HEK293 (cell line): Measurements from ENCODE around the gene LHX6.

ENCODE experiments used
- CTCF ChIA-PET: fragments of 350-600 bp; formaldehyde crosslinking; extraction: SDS; loops from one replicate; lab custom pipeline; 2021; ENCODE audit warnings: antibody characterized with exemption; lab: Yijun Ruan, JAX
- POLR2A ChIA-PET: fragments of 300-600 bp; formaldehyde crosslinking; extraction: SDS; loops from one replicate; lab custom pipeline; 2020; ENCODE audit warnings: antibody characterized with exemption, inconsistent platforms; lab: Yijun Ruan, JAX
- H3K27ac ChIP-seq: fragments of 200-500 bp; sonication (Bioruptor generic); 2 replicates; pipeline ENCODE4 v1.5.1; 2014; ENCODE audit warnings: low read depth, low read length, control low read depth, inconsistent platforms; ENCODE audit errors: extremely low read depth
- H3K36me3 ChIP-seq, 2 experiments: fragments of 200-500 bp in 1 of 2; sonication (Bioruptor generic) in 1 of 2; 1 replicate in 1 of 2; 2 replicates in 1 of 2; pipeline ENCODE4 v1.5.1; 2014 to 2017; ENCODE audit warnings: inconsistent platforms in 2 of 2, low read length in 2 of 2; ENCODE audit not compliant: control insufficient read depth in 2 of 2, insufficient read depth in 1 of 2
- H3K4me1 ChIP-seq: fragments of 200-500 bp; sonication (Bioruptor generic); 2 replicates; pipeline ENCODE4 v1.5.1; 2014; ENCODE audit warnings: mild to moderate bottlenecking, low read length, inconsistent platforms; ENCODE audit not compliant: control insufficient read depth, insufficient read depth
- H3K4me3 ChIP-seq: 2 replicates; pipeline ENCODE4 v1.5.1; 2011; ENCODE audit warnings: low read depth, mild to moderate bottlenecking, control low read depth, low read length, moderate library complexity
- H3K9me3 ChIP-seq: fragments of 200-500 bp; sonication (Bioruptor generic); 2 replicates; pipeline ENCODE4 v1.5.1; 2014; ENCODE audit warnings: low read depth, low read length, inconsistent platforms; ENCODE audit not compliant: control insufficient read depth, insufficient read depth
- GLIS1 ChIP-seq: fragments of 450-650 bp; formaldehyde crosslinking; IDR thresholded peaks from 2 replicates; pipeline ENCODE4 v1.5.1; 2016; ENCODE audit warnings: missing biosample characterization, missing genetic modification characterization
- KLF7 ChIP-seq: fragments of 450-650 bp; formaldehyde crosslinking; IDR thresholded peaks from 2 replicates; pipeline ENCODE4 v1.5.1; 2016; ENCODE audit warnings: missing biosample characterization, missing genetic modification characterization, borderline replicate concordance
- MZF1 ChIP-seq: fragments of 450-650 bp; formaldehyde crosslinking; IDR thresholded peaks from 2 replicates; pipeline ENCODE4 v1.5.1; 2017; ENCODE audit warnings: missing biosample characterization, missing genetic modification characterization, borderline replicate concordance
- ZBTB21 ChIP-seq: fragments of 450-650 bp; formaldehyde crosslinking; IDR thresholded peaks from 2 replicates; pipeline ENCODE4 v1.5.1; 2017; ENCODE audit warnings: missing biosample characterization, missing genetic modification characterization
- ZNF140 ChIP-seq: fragments of 450-650 bp; formaldehyde crosslinking; IDR thresholded peaks from 2 replicates; pipeline ENCODE4 v1.5.1; 2016; ENCODE audit warnings: missing biosample characterization, missing genetic modification characterization
- ZNF311 ChIP-seq: fragments of 450-650 bp; formaldehyde crosslinking; IDR thresholded peaks from 2 replicates; pipeline ENCODE4 v1.5.1; 2017; ENCODE audit warnings: missing biosample characterization, missing genetic modification characterization, borderline replicate concordance
- ZNF335 ChIP-seq: fragments of 450-650 bp; formaldehyde crosslinking; conservative IDR thresholded peaks from 2 replicates; pipeline ENCODE4 v1.5.1; 2016; ENCODE audit warnings: missing biosample characterization, missing genetic modification characterization
- ZNF558 ChIP-seq: fragments of 450-650 bp; formaldehyde crosslinking; IDR thresholded peaks from 2 replicates; pipeline ENCODE4 v1.5.1; 2016; ENCODE audit warnings: missing biosample characterization, missing genetic modification characterization
- ZNF596 ChIP-seq: fragments of 450-650 bp; IDR thresholded peaks from 2 replicates; pipeline ENCODE4 v1.5.0; 2018; ENCODE audit warnings: missing biosample characterization, mild to moderate bottlenecking, missing genetic modification characterization, moderate library complexity
- ZNF701 ChIP-seq: fragments of 450-650 bp; formaldehyde crosslinking; IDR thresholded peaks from 2 replicates; pipeline ENCODE4 v1.5.1; 2016; ENCODE audit warnings: missing biosample characterization, missing genetic modification characterization
- ZNF792 ChIP-seq: fragments of 450-650 bp; formaldehyde crosslinking; IDR thresholded peaks from 2 replicates; pipeline ENCODE4 v1.5.1; 2016; ENCODE audit warnings: missing biosample characterization, missing genetic modification characterization
- TF ChIP-seq, protein P1 (sequence below): fragments of 450-650 bp; formaldehyde crosslinking; IDR thresholded peaks from 2 replicates; pipeline ENCODE4 v1.5.1; 2016; ENCODE audit warnings: missing biosample characterization, missing genetic modification characterization
- TF ChIP-seq, protein P2 (sequence below): fragments of 450-650 bp; IDR thresholded peaks from 2 replicates; pipeline ENCODE4 v1.5.1; 2018; ENCODE audit warnings: missing biosample characterization, missing genetic modification characterization
- TF ChIP-seq, protein P3 (sequence below): fragments of 450-650 bp; formaldehyde crosslinking; IDR thresholded peaks from 2 replicates; pipeline ENCODE4 v1.5.1; 2017; ENCODE audit warnings: missing biosample characterization, missing genetic modification characterization
- TF ChIP-seq, protein P4 (sequence below): fragments of 450-650 bp; formaldehyde crosslinking; IDR thresholded peaks from 2 replicates; pipeline ENCODE4 v1.5.1; 2016; ENCODE audit warnings: missing biosample characterization, missing genetic modification characterization

LHX6 gene

DNA sequence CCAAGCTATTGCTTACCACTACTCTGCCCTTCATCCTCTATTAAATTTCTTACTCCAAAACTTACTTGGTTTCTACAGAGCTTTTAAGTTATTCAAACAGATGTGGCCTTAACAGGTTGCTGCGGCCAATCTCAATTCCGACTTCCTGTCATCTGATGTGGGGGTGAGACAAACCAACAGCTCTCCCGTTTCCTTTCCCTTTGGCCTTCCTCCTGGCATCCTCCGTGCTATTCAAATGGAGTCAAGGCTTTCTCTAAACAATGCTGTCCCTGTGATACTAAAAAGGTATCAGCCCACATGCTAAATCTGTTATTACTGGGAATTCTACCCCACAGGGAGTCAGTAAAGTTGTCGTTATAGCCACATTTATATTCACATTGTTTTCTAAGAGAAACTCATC lies 24.0 kb upstream of the LHX6 start:
- CTCF ChIA-PET: interaction anchor here (0.6 to 1.3 kb wide), 3 partner anchors 11 to 39 kb away, joined by 3 to 5 read pairs (median 4); partner anchors contain the start of genes MRRF and RBM18
- Histone ChIP-seq H3K4me3 (no peak overlapping the region), H3K9me3 (no peaks in the 10 kb centered on the region), H3K4me1 (no peaks in the 10 kb centered on the region), H3K36me3 (peaks cover 18 to 73% of the 10 kb centered on the region in 2 experiments; a peak in 2 of 3 replicates), H3K27ac (no peak overlapping the region)
- TF ChIP-seq, protein P1, sequence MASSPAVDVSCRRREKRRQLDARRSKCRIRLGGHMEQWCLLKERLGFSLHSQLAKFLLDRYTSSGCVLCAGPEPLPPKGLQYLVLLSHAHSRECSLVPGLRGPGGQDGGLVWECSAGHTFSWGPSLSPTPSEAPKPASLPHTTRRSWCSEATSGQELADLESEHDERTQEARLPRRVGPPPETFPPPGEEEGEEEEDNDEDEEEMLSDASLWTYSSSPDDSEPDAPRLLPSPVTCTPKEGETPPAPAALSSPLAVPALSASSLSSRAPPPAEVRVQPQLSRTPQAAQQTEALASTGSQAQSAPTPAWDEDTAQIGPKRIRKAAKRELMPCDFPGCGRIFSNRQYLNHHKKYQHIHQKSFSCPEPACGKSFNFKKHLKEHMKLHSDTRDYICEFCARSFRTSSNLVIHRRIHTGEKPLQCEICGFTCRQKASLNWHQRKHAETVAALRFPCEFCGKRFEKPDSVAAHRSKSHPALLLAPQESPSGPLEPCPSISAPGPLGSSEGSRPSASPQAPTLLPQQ: no peak
- no peak for TF ChIP-seq ZBTB21 (tag by site-specific recombination)
- TF ChIP-seq ZNF558: no peak
- no peak for TF ChIP-seq MZF1 (tag by site-specific recombination)
- TF ChIP-seq ZNF701 (tag by site-specific recombination): no peak
- no peak for TF ChIP-seq KLF7 (tag by site-specific recombination)
- TF ChIP-seq, protein P2, sequence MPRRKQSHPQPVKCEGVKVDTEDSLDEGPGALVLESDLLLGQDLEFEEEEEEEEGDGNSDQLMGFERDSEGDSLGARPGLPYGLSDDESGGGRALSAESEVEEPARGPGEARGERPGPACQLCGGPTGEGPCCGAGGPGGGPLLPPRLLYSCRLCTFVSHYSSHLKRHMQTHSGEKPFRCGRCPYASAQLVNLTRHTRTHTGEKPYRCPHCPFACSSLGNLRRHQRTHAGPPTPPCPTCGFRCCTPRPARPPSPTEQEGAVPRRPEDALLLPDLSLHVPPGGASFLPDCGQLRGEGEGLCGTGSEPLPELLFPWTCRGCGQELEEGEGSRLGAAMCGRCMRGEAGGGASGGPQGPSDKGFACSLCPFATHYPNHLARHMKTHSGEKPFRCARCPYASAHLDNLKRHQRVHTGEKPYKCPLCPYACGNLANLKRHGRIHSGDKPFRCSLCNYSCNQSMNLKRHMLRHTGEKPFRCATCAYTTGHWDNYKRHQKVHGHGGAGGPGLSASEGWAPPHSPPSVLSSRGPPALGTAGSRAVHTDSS (tag by site-specific recombination): no peak
- TF ChIP-seq ZNF140 (tag by site-specific recombination): no peak
- no peak for TF ChIP-seq ZNF335 (tag by site-specific recombination)
- TF ChIP-seq, protein P3, sequence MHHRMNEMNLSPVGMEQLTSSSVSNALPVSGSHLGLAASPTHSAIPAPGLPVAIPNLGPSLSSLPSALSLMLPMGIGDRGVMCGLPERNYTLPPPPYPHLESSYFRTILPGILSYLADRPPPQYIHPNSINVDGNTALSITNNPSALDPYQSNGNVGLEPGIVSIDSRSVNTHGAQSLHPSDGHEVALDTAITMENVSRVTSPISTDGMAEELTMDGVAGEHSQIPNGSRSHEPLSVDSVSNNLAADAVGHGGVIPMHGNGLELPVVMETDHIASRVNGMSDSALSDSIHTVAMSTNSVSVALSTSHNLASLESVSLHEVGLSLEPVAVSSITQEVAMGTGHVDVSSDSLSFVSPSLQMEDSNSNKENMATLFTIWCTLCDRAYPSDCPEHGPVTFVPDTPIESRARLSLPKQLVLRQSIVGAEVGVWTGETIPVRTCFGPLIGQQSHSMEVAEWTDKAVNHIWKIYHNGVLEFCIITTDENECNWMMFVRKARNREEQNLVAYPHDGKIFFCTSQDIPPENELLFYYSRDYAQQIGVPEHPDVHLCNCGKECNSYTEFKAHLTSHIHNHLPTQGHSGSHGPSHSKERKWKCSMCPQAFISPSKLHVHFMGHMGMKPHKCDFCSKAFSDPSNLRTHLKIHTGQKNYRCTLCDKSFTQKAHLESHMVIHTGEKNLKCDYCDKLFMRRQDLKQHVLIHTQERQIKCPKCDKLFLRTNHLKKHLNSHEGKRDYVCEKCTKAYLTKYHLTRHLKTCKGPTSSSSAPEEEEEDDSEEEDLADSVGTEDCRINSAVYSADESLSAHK (tag by site-specific recombination): no peak
- POLR2A ChIA-PET: interaction anchor here (1.4 kb wide), 1 partner anchor 8 kb away, joined by 5 read pairs; no protein-coding TSS in a partner anchor

DNA sequence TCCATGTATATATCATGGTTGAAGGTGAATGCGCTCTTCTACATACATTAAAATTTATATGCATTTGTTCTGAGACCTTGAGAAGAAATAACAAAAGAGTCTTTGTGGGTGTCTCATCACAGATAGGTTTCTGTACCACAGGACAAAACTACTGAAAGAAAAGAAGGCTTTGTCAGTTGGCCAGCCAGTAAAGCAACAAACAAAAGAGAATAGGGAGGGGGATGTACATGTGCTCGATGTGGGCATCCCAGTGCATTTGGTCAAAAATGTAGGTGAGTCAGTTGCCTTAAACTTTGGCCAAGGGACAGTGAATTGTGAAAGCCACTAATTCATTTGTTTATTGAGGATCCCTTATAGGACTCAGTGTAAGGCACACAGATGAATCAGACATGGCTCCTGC lies 22.6 kb upstream of the LHX6 start:
- Histone ChIP-seq H3K27ac (no peak overlapping the region), H3K9me3 (no peaks in the 10 kb centered on the region), H3K36me3 (peaks cover 18 to 79% of the 10 kb centered on the region in 2 experiments; a peak in 2 of 3 replicates), H3K4me3 (no peak overlapping the region), H3K4me1 (no peaks in the 10 kb centered on the region)
- ChIA-PET CTCF (interaction anchor here (0.5 kb wide), 1 partner anchor 547 kb away, joined by 3 read pairs; no protein-coding TSS in a partner anchor), POLR2A (interaction anchor here (1.4 kb wide), 1 partner anchor 10 kb away, joined by 5 read pairs; no protein-coding TSS in a partner anchor)
- no peak for TF ChIP-seq ZNF596 (tag by site-specific recombination)
- TF ChIP-seq GLIS1 (tag by site-specific recombination): no peak
- TF ChIP-seq ZNF792 (tag by site-specific recombination): no peak
- TF ChIP-seq ZNF311 (tag by site-specific recombination): no peak
- TF ChIP-seq, protein P4, sequence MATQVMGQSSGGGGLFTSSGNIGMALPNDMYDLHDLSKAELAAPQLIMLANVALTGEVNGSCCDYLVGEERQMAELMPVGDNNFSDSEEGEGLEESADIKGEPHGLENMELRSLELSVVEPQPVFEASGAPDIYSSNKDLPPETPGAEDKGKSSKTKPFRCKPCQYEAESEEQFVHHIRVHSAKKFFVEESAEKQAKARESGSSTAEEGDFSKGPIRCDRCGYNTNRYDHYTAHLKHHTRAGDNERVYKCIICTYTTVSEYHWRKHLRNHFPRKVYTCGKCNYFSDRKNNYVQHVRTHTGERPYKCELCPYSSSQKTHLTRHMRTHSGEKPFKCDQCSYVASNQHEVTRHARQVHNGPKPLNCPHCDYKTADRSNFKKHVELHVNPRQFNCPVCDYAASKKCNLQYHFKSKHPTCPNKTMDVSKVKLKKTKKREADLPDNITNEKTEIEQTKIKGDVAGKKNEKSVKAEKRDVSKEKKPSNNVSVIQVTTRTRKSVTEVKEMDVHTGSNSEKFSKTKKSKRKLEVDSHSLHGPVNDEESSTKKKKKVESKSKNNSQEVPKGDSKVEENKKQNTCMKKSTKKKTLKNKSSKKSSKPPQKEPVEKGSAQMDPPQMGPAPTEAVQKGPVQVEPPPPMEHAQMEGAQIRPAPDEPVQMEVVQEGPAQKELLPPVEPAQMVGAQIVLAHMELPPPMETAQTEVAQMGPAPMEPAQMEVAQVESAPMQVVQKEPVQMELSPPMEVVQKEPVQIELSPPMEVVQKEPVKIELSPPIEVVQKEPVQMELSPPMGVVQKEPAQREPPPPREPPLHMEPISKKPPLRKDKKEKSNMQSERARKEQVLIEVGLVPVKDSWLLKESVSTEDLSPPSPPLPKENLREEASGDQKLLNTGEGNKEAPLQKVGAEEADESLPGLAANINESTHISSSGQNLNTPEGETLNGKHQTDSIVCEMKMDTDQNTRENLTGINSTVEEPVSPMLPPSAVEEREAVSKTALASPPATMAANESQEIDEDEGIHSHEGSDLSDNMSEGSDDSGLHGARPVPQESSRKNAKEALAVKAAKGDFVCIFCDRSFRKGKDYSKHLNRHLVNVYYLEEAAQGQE (tag by site-specific recombination): no peak
